Endothelial cell of umbilical vein (primary cell): Measurements from ENCODE around the gene ARF6. TPM values are rescaled to one million over a fixed set of nuclear protein-coding genes. Genes with fewer than 3 reads are reported as not detected.

Experiments used
- BruUV-seq: library from RNA; stranded (reverse); fragments of 400-500 nt; replicated peaks from 2 replicates; lab custom pipeline; 2021; lab: Mats Ljungman, UMichigan
- CTCF ChIA-PET: fragments of 300-600, 350-600 bp; sonication (Branson Sonifier 250); formaldehyde crosslinking; loops from one replicate; lab custom pipeline; 2021; ENCODE audit warnings: antibody characterized with exemption, inconsistent platforms; lab: Charles Lee
- POLR2A ChIA-PET: fragments of 300-600, 350-600 bp; sonication (Branson Sonifier 250); formaldehyde crosslinking; loops from one replicate; lab custom pipeline; 2021; ENCODE audit warnings: antibody characterized with exemption, inconsistent platforms; lab: Charles Lee
- DNase-seq: peaks from one replicate; pipeline ENCODE4 v3.0.0-alpha.2; 2011; ENCODE audit warnings: low read depth, low spot score
- FAIRE-seq: peaks from 2 replicates; lab custom pipeline; 2011; peaks lifted over from hg19 to GRCh38; lab: Jason Lieb, UNC
- H2AFZ ChIP-seq: 2 replicates; pipeline ENCODE4 v1.6.0; 2012; ENCODE audit warnings: low read depth, low read length, control low read depth, inconsistent platforms
- H3K27ac ChIP-seq: 2 replicates; pipeline ENCODE4 v1.5.1; 2011; ENCODE audit warnings: low read depth, mild to moderate bottlenecking, control low read depth, low read length, moderate library complexity; ENCODE audit not compliant: insufficient read depth
- H3K27me3 ChIP-seq, 2 experiments: 2 replicates each; pipeline versions ENCODE4 v1.6.0 to v1.6.1; 2011; ENCODE audit warnings: low read length in 2 of 2, mixed read lengths in 1 of 2; ENCODE audit not compliant: control insufficient read depth in 2 of 2, insufficient read depth in 2 of 2
- H3K36me3 ChIP-seq, 2 experiments: 2 replicates in 1 of 2; 3 replicates in 1 of 2; pipeline ENCODE4 v1.5.1; 2011; ENCODE audit warnings: low read length in 2 of 2, mild to moderate bottlenecking in 1 of 2, moderate library complexity in 1 of 2; ENCODE audit not compliant: control insufficient read depth in 2 of 2, insufficient read depth in 2 of 2; ENCODE audit errors: extremely low read depth in 1 of 2
- H3K4me1 ChIP-seq: 3 replicates; pipeline ENCODE4 v1.5.1; 2011; ENCODE audit warnings: mild to moderate bottlenecking, low read length; ENCODE audit not compliant: control insufficient read depth, insufficient read depth; ENCODE audit errors: extremely low read depth
- H3K4me2 ChIP-seq: 2 replicates; pipeline ENCODE4 v1.6.1; 2011; ENCODE audit warnings: low read length, control low read depth, mixed read lengths; ENCODE audit not compliant: insufficient read depth
- H3K4me3 ChIP-seq, 3 experiments: fragments of 200-600 bp in 1 of 3; sonication (generic), shearing (Covaris generic) in 1 of 3; replicated peaks in 1 of 3; 2 replicates each; pipeline ENCODE4 v1.5.1; 2011 to 2016; ENCODE audit warnings: control low read depth in 3 of 3, low read length in 3 of 3, mild to moderate bottlenecking in 2 of 3, inconsistent platforms in 1 of 3, low read depth in 1 of 3, moderate library complexity in 1 of 3; ENCODE audit not compliant: insufficient read depth in 1 of 3
- H3K79me2 ChIP-seq: 2 replicates; pipeline ENCODE4 v1.6.0; 2012; ENCODE audit warnings: low read length, inconsistent platforms; ENCODE audit not compliant: control insufficient read depth, insufficient read depth
- H3K9ac ChIP-seq: replicated peaks from 2 replicates; pipeline ENCODE3; 2011; ENCODE audit warnings: low read length, control low read depth; ENCODE audit not compliant: insufficient read depth; ENCODE audit errors: extremely low read depth
- H3K9me1 ChIP-seq: replicated peaks from 3 replicates; pipeline ENCODE4 v1.6.0; 2011; ENCODE audit warnings: mild to moderate bottlenecking, low read length; ENCODE audit not compliant: control insufficient read depth, insufficient read depth; ENCODE audit errors: extremely low read depth
- H3K9me3 ChIP-seq: replicated peaks from 2 replicates; pipeline ENCODE4 v1.5.1; 2012; ENCODE audit warnings: low read length, inconsistent platforms; ENCODE audit not compliant: control insufficient read depth, insufficient read depth
- H4K20me1 ChIP-seq: replicated peaks from 2 replicates; pipeline ENCODE3; 2011; ENCODE audit warnings: mild to moderate bottlenecking, low read length; ENCODE audit not compliant: control insufficient read depth, insufficient read depth; ENCODE audit errors: extremely low read depth
- CTCF ChIP-seq, 2 donors: IDR thresholded peaks; 1 replicate in 1 of 2; 2 replicates in 1 of 2; pipeline ENCODE4 v1.5.1; 2011; ENCODE audit warnings: low read length in 2 of 2, mild to moderate bottlenecking in 2 of 2, moderate library complexity in 2 of 2, control low read depth in 1 of 2, inconsistent platforms in 1 of 2, low read depth in 1 of 2; ENCODE audit not compliant: insufficient read depth in 1 of 2; ENCODE audit errors: extremely low read depth in 1 of 2
- EZH2 ChIP-seq: IDR thresholded peaks from 2 replicates; pipeline ENCODE4 v1.6.1; 2012; ENCODE audit warnings: borderline replicate concordance, low read depth, mild to moderate bottlenecking, moderate library complexity, low read length, inconsistent platforms; ENCODE audit not compliant: severe bottlenecking
- FOS ChIP-seq: IDR thresholded peaks from 2 replicates; pipeline ENCODE4 v1.6.1; 2011; ENCODE audit warnings: mild to moderate bottlenecking, low read length, moderate library complexity, borderline replicate concordance; ENCODE audit not compliant: insufficient read depth
- GATA2 ChIP-seq: IDR thresholded peaks from 2 replicates; pipeline ENCODE4 v1.7.0; 2011; ENCODE audit warnings: low read depth, mild to moderate bottlenecking, moderate library complexity, mixed read lengths, low read length; ENCODE audit not compliant: insufficient read length, insufficient read depth
- JUN ChIP-seq: IDR thresholded peaks from 2 replicates; pipeline ENCODE4 v1.6.1; 2011; ENCODE audit warnings: borderline replicate concordance, low read depth; ENCODE audit not compliant: insufficient read length, insufficient read depth
- MAX ChIP-seq: IDR thresholded peaks from 2 replicates; pipeline ENCODE4 v1.6.1; 2011; ENCODE audit not compliant: insufficient read depth, insufficient read length
- MYC ChIP-seq: IDR thresholded peaks from one replicate; pipeline ENCODE4 v1.6.1; 2011; ENCODE audit warnings: mild to moderate bottlenecking, low read depth, low read length
- POLR2A ChIP-seq: IDR thresholded peaks from 2 replicates; pipeline ENCODE4 v1.6.1; 2012; ENCODE audit warnings: low read depth, mild to moderate bottlenecking, control low read depth, low read length
- POLR2AphosphoS5 ChIP-seq: IDR thresholded peaks from 2 replicates; pipeline ENCODE4 v1.6.1; 2012; ENCODE audit warnings: low read depth, mild to moderate bottlenecking, control low read depth, low read length, moderate library complexity; ENCODE audit not compliant: insufficient read depth
- dilution Hi-C: fragments of 300-500 bp; cut with MboI; formaldehyde crosslinking; loops from one replicate; pipeline ENCODE4 v1.15.0; 2019; ENCODE audit warnings: low sequenced_read_pairs; ENCODE audit not compliant: extremely low pct_ligation_motif_present
- intact Hi-C: fragments of 100-400 bp; cut with micrococcal nuclease; formaldehyde crosslinking; loops from one replicate; pipeline ENCODE4 v1.10.0; 2022
- polyA plus RNA-seq, 4 experiments: library from polyadenylated mRNA; depleted of rRNA in 3 of 4; stranded (reverse) in 3 of 4; unstranded in 1 of 4; fragments of >200 nt; gene quantifications; 2 replicates each; pipeline versions ENCODE4 v1.2.1 to v1.2.3, GENCODE V29; 2011 to 2012; ENCODE audit warnings: missing spikeins in 1 of 4
- total RNA-seq: library from RNA; stranded (reverse); gene quantifications from 2 replicates; pipeline ENCODE4 v1.2.3, GENCODE V29; 2021

ARF6 gene
- total and polyA plus RNA-seq, 2 donors (not counting 3 experiments of a cell fraction or from before 2014, with no cell fraction given), result 21.7 to 73.6 TPM

DNA sequence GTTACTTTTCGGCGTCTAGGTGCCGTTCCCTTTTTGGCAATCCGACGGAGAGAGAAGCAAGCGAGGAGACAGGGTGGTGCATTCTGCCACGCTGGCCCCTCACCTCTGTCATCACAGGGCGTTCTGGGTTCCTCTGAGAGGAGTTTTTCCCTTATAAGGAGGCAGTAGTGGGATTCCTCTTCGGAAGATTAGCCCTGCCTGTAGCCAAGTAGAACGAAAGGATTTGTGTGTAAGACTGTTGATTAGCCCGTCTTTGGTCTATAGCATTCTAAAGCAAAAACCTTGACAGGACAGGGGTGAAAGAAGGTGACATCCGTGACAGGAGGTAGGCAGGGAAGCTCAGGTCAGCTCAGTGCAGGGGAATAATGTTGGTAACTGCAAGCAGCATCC lies 31.2 kb upstream of the ARF6 start:
- H3K9ac ChIP-seq, result peak overlapping the region; percentile 94
- TF ChIP-seq MAX, result no peak
- TF ChIP-seq MYC, result no peak
- no peak for TF ChIP-seq POLR2A
- TF ChIP-seq EZH2, result no peak
- TF ChIP-seq JUN, result no peak
- no peak for TF ChIP-seq FOS
- no peak for TF ChIP-seq POLR2AphosphoS5
- no peak for TF ChIP-seq GATA2
- no peak for TF ChIP-seq CTCF (IDR thresholded peaks at IDR 0.05; ENCODE audit: extremely low read depth in 1 of 2, insufficient read depth in 1 of 2, low read depth in 1 of 2, low read length in 2 of 2)
- DNase-seq (no peak), FAIRE-seq (no peak)
- intact Hi-C loops (loop anchor here (1.0 to 2.0 kb wide), 3 partner anchors 8 to 671 kb away; partner anchors contain the start of genes MAP4K5 and SOS2), dilution Hi-C loops (loop anchor here (10.0 kb wide), 1 partner anchor 243 kb away; no protein-coding TSS in a partner anchor)
- peak overlapping the region; percentile 77 for H3K27ac ChIP-seq
- H3K4me2 ChIP-seq, result peak overlapping the region; percentile 96
- no peaks in the 10 kb centered on the region for H3K27me3 ChIP-seq
- no TSS peak for BruUV-seq
- peaks cover 15% of the 10 kb centered on the region for H3K4me1 ChIP-seq
- no peaks in the 10 kb centered on the region for H3K79me2 ChIP-seq
- H3K36me3 ChIP-seq, result no peaks in the 10 kb centered on the region
- no peaks in the 10 kb centered on the region for H3K9me3 ChIP-seq
- peak overlapping the region; percentile 59 to 91 (median 73) for H3K4me3 ChIP-seq
- ChIA-PET CTCF (interaction anchor here (0.6 to 11.0 kb wide), 42 partner anchors 9 to 744 kb away, joined by 3 to 242 read pairs (median 5); partner anchors contain the start of genes ARF6, ATL1, DNAAF2 and KLHDC2), POLR2A (interaction anchor here (0.6 to 2.3 kb wide), 4 partner anchors 8 to 94 kb away, joined by 3 to 9 read pairs (median 5); partner anchors contain the start of genes KLHDC2 and NEMF)
- no peaks in the 10 kb centered on the region for H3K9me1 ChIP-seq
- peak overlapping the region; percentile 98 for H2AFZ ChIP-seq
- no peaks in the 10 kb centered on the region for H4K20me1 ChIP-seq
